ENCODE measurements around the gene KCNJ16.

- TF ChIP-seq CTCF (IDR thresholded peaks at IDR 0.05; ENCODE audit: low read depth, low read length) (no peak), EZH2phosphoT487 (IDR thresholded peaks at IDR 0.05; ENCODE audit: low read depth) (no peak)
Observed at GRCh38 chr17:70106551-70106950, 31.5 kb downstream of the KCNJ16 start.

All from OCI-LY3 (cell line).